Breast epithelium (tissue), 4 donors: ENCODE measurements around the gene LILRB4. TPM values are rescaled to one million over a fixed set of nuclear protein-coding genes. Genes with fewer than 3 reads are reported as not detected.
"Not testable (repeated sequence)": the region's sequence is repeated elsewhere in the genome, so short reads cannot be mapped to it uniquely, and the experiment has no call there.

ENCODE experiments used
- DNase-seq, 2 donors: peaks; one replicate each; pipeline ENCODE4 v3.0.0-alpha.2; 2019; ENCODE audit warnings: low spot score in 2 of 2
- H3K27ac ChIP-seq, 2 donors: fragments of 200-600 bp; sonication (generic) in 1 of 2; one replicate each; pipeline ENCODE4 v1.5.1; 2016 to 2019; ENCODE audit warnings: mild to moderate bottlenecking in 1 of 2
- H3K27me3 ChIP-seq, 2 donors: fragments of 200-600 bp; sonication (generic) in 1 of 2; one replicate each; pipeline versions ENCODE4 v1.5.1 to v1.6.0; 2017 to 2019; ENCODE audit warnings: control low read depth in 1 of 2, mild to moderate bottlenecking in 1 of 2
- H3K36me3 ChIP-seq: fragments of 200-600 bp; one replicate; pipeline ENCODE4 v1.5.1; 2019
- H3K4me1 ChIP-seq, 2 donors: fragments of 200-600 bp; sonication (generic); one replicate each; pipeline ENCODE4 v1.5.1; 2016 to 2019; ENCODE audit warnings: control low read depth in 1 of 2
- H3K4me3 ChIP-seq, 3 donors: fragments of 200-600 bp; sonication (generic); 1 replicate in 2 of 3; 2 replicates in 1 of 3; pipeline ENCODE4 v1.5.1; 2016 to 2019; ENCODE audit warnings: mild to moderate bottlenecking in 3 of 3, moderate library complexity in 2 of 3
- H3K9me3 ChIP-seq, 2 donors: fragments of 200-600 bp; sonication (generic) in 1 of 2; one replicate each; pipeline ENCODE4 v1.5.1; 2016 to 2019; ENCODE audit warnings: control low read depth in 1 of 2
- CTCF ChIP-seq, 3 donors: fragments of 450-650 bp; IDR thresholded peaks; one replicate each; pipeline ENCODE4 v1.5.1; 2016 to 2017; ENCODE audit warnings: antibody characterized with exemption in 3 of 3, mild to moderate bottlenecking in 3 of 3, moderate library complexity in 3 of 3
- POLR2A ChIP-seq: fragments of 450-650 bp; IDR thresholded peaks from one replicate; pipeline ENCODE4 v1.6.1; 2016; ENCODE audit warnings: antibody characterized with exemption, mild to moderate bottlenecking, moderate library complexity
- POLR2AphosphoS5 ChIP-seq, 3 donors: sonication (generic); formaldehyde crosslinking; IDR thresholded peaks; one replicate each; pipeline ENCODE4 v1.6.1; 2017; ENCODE audit warnings: antibody characterized with exemption in 3 of 3
- intact Hi-C: fragments of 100-400 bp; cut with DNase I; formaldehyde crosslinking; loops from one replicate; pipeline ENCODE4 v1.15.1; 2023; ENCODE audit warnings: low total_unique reads
- total RNA-seq, 3 donors: library from RNA; depleted of rRNA; stranded (reverse); fragments of >200 nt; gene quantifications; one replicate each; pipeline ENCODE4 v1.1.0, GENCODE V29; 2016

Gene LILRB4
- total RNA-seq, 3 donors from 2014 or later, result 1.3 to 17.6 (median 10.1) TPM

- DNase-seq, result peak in 1 of 2 donors; percentile 43
- H3K4me3 ChIP-seq, result no peak overlapping the region
- no peaks in the 10 kb centered on the region for H3K4me1 ChIP-seq
- no peaks in the 10 kb centered on the region for H3K9me3 ChIP-seq
- intact Hi-C loops, result no loop called here
- H3K27me3 ChIP-seq, result peaks cover 0 to 18% of the 10 kb centered on the region in 2 donors
- no peaks in the 10 kb centered on the region for H3K36me3 ChIP-seq
- TF ChIP-seq POLR2AphosphoS5 (IDR thresholded peaks at IDR 0.05) (no peak), CTCF (IDR thresholded peaks at IDR 0.05) (no peak), POLR2A (no peak)
- no peak overlapping the region for H3K27ac ChIP-seq
Measured at GRCh38 chr19:54707962-54708361, 45.2 kb downstream of the LILRB4 start.

- H3K27me3 ChIP-seq, result peaks cover 0 to 18% of the 10 kb centered on the region in 2 donors
- H3K27ac ChIP-seq, result no peak overlapping the region
- TF ChIP-seq POLR2AphosphoS5 (IDR thresholded peaks at IDR 0.05), result no peak
- TF ChIP-seq CTCF (IDR thresholded peaks at IDR 0.05), result no peak
- no peak for TF ChIP-seq POLR2A
- intact Hi-C loops, result no loop called here
- H3K4me1 ChIP-seq, result no peaks in the 10 kb centered on the region
- H3K9me3 ChIP-seq, result no peaks in the 10 kb centered on the region
- peak in 1 of 2 donors; percentile 33 for DNase-seq
- H3K36me3 ChIP-seq, result no peaks in the 10 kb centered on the region
- H3K4me3 ChIP-seq, result no peak overlapping the region
Measured at GRCh38 chr19:54708781-54709180, 46.0 kb downstream of the LILRB4 start.

- no peak overlapping the region for H3K27ac ChIP-seq
- H3K27me3 ChIP-seq, result peaks cover 0 to 18% of the 10 kb centered on the region in 2 donors
- intact Hi-C loops, result no loop called here
- H3K36me3 ChIP-seq, result no peaks in the 10 kb centered on the region
- TF ChIP-seq CTCF (IDR thresholded peaks at IDR 0.05), result no peak
- no peak for TF ChIP-seq POLR2A
- TF ChIP-seq POLR2AphosphoS5 (IDR thresholded peaks at IDR 0.05), result no peak
- no peaks in the 10 kb centered on the region for H3K9me3 ChIP-seq
- no peaks in the 10 kb centered on the region for H3K4me1 ChIP-seq
- peak in 1 of 2 donors; percentile 22 for DNase-seq
- H3K4me3 ChIP-seq, result no peak overlapping the region
Measured at GRCh38 chr19:54709212-54709948, 46.6 kb downstream of the LILRB4 start.

GRCh38 chr19:54709956-54710355 is 47.2 kb downstream of the LILRB4 start:
- H3K4me1 ChIP-seq, H3K27ac ChIP-seq, H3K36me3 ChIP-seq, intact Hi-C loops, H3K9me3 ChIP-seq, H3K4me3 ChIP-seq: not testable (repeated sequence)
- DNase-seq, result peak in 1 of 2 donors; percentile 34
- peaks cover 0 to 18% of the 10 kb centered on the region in 2 donors for H3K27me3 ChIP-seq

Other genes starting within 250 kb of the LILRB4 start
- 1 to 10 TPM in 2 of 3 donors, under 1 TPM in 1; 0.48 to 4.6 (median 4.0) TPM for gene TTYH1, start 247.5 kb upstream of the LILRB4 start, total RNA-seq
- 100 to 1,000 TPM in 2 of 3 donors, 10 to 100 TPM in 1; 82.9 to 204 (median 148) TPM for gene LENG8, start 213.8 kb upstream of the LILRB4 start, total RNA-seq
- gene LENG9, start 199.2 kb upstream of the LILRB4 start, total RNA-seq, result 1 to 10 TPM; 4.5 to 8.2 (median 4.8) TPM
- 10 to 100 TPM in 2 of 3 donors, 1 to 10 TPM in 1; 8.8 to 40.6 (median 17.4) TPM for gene CDC42EP5, start 189.7 kb upstream of the LILRB4 start, total RNA-seq
- not detected for gene LAIR2, start 160.2 kb upstream of the LILRB4 start, total RNA-seq
- 1 to 10 TPM in 2 of 3 donors, under 1 TPM in 1; 0.66 to 6.9 (median 4.2) TPM for gene LILRA2, start 89.2 kb upstream of the LILRB4 start, total RNA-seq
- 1 to 10 TPM in 1 of 3 donors, under 1 TPM in 2; 0.44 to 1.8 (median 0.66) TPM for gene LILRA1, start 69.4 kb upstream of the LILRB4 start, total RNA-seq
- 1 to 10 TPM; 1.6 to 2.6 (median 2.3) TPM for gene LILRB1, start 32.5 kb upstream of the LILRB4 start, total RNA-seq
- not detected for gene KIR3DL3, start 61.5 kb downstream of the LILRB4 start, total RNA-seq
- not detected for gene KIR2DL3, start 75.5 kb downstream of the LILRB4 start, total RNA-seq
- not detected for gene KIR2DL1, start 106.8 kb downstream of the LILRB4 start, total RNA-seq
- under 1 TPM in 1 of 3 donors, not detected in 2; 0.32 TPM for gene KIR2DL4, start 140.6 kb downstream of the LILRB4 start, total RNA-seq
- under 1 TPM in 1 of 3 donors, not detected in 2; 0.59 TPM for gene KIR3DL1, start 153.5 kb downstream of the LILRB4 start, total RNA-seq
- gene KIR2DS4, start 169.7 kb downstream of the LILRB4 start, total RNA-seq, result not detected
- not detected for gene KIR3DL2, start 187.5 kb downstream of the LILRB4 start, total RNA-seq
- gene FCAR, start 211.2 kb downstream of the LILRB4 start, total RNA-seq, result 1 to 10 TPM in 2 of 3 donors, under 1 TPM in 1; 0.66 to 2.4 (median 1.3) TPM
- under 1 TPM in 1 of 3 donors, not detected in 2; 0.33 TPM for gene NCR1, start 243.2 kb downstream of the LILRB4 start, total RNA-seq